Sigmoid colon (tissue), 7 donors: ENCODE measurements around the gene SPAG5. TPM values are rescaled to one million over a fixed set of nuclear protein-coding genes. Genes with fewer than 3 reads are reported as not detected.

Source experiments
- DNase-seq: peaks from one replicate; pipeline ENCODE4 v3.0.0-alpha.2; 2019
- H3K27ac ChIP-seq, 4 donors: fragments of 200-600 bp; sonication (generic); one replicate each; pipeline ENCODE4 v1.5.1; 2016 to 2019; ENCODE audit warnings: mild to moderate bottlenecking in 1 of 4
- H3K27me3 ChIP-seq, 3 donors: fragments of 200-600 bp; sonication (generic); one replicate each; pipeline ENCODE4 v1.5.1; 2019; ENCODE audit warnings: mild to moderate bottlenecking in 1 of 3
- H3K36me3 ChIP-seq, 4 donors: fragments of 200-600 bp; sonication (generic); one replicate each; pipeline ENCODE4 v1.5.1; 2016 to 2019
- H3K4me1 ChIP-seq, 4 donors: fragments of 200-600 bp; sonication (generic); one replicate each; pipeline ENCODE4 v1.5.1; 2017 to 2019
- H3K4me3 ChIP-seq, 4 donors: fragments of 200-600 bp; sonication (generic); one replicate each; pipeline ENCODE4 v1.5.1; 2017 to 2019; ENCODE audit warnings: mild to moderate bottlenecking in 2 of 4, moderate library complexity in 1 of 4
- H3K9me3 ChIP-seq, 4 donors: fragments of 200-600 bp in 3 of 4; sonication (generic) in 3 of 4; one replicate each; pipeline versions ENCODE4 v1.5.1 to v1.6.1; 2013 to 2019
- CTCF ChIP-seq, 4 experiments: fragments of 450-650 bp in 3 of 4; fragments of 200-600 bp in 1 of 4; IDR thresholded peaks; one replicate each; pipeline ENCODE4 v1.5.1; 2016 to 2019; ENCODE audit warnings: antibody characterized with exemption in 4 of 4, mild to moderate bottlenecking in 3 of 4, moderate library complexity in 2 of 4
- EP300 ChIP-seq, 4 donors: sonication (generic); formaldehyde crosslinking; IDR thresholded peaks; one replicate each; pipeline ENCODE4 v1.6.1; 2017; ENCODE audit warnings: antibody characterized with exemption in 4 of 4
- POLR2A ChIP-seq, 2 donors: fragments of 450-650 bp; IDR thresholded peaks; one replicate each; pipeline ENCODE4 v1.6.1; 2016; ENCODE audit warnings: antibody characterized with exemption in 2 of 2, mild to moderate bottlenecking in 2 of 2, moderate library complexity in 2 of 2
- POLR2AphosphoS5 ChIP-seq, 4 donors: sonication (generic); formaldehyde crosslinking; IDR thresholded peaks; one replicate each; pipeline ENCODE4 v1.6.1; 2017; ENCODE audit warnings: antibody characterized with exemption in 4 of 4
- WGBS, 2 donors: extraction: QIAGEN DNeasy Blood & Tissue Kit; methylation state at CpG; one replicate each; pipeline ENCODE4 v1.1.7; 2013; 5-methylcytosine and 5-hydroxymethylcytosine counted together
- intact Hi-C: fragments of 100-400 bp; cut with DNase I; formaldehyde crosslinking; loops from one replicate; pipeline ENCODE4 v1.15.1; 2023
- polyA plus RNA-seq, 3 donors: library from polyadenylated mRNA; stranded (reverse); fragments of 200-250 nt; gene quantifications; one replicate each; pipeline ENCODE4 v1.2.3, GENCODE V29; 2013
- total RNA-seq, 4 donors: library from RNA; depleted of rRNA; stranded (reverse); fragments of >200 nt; gene quantifications; one replicate each; pipeline ENCODE4 v1.1.0, GENCODE V29; 2016
- donor health status: healthy with polysubstance abuse.
- donor health status: Bipolar disorder and iron deficiency.
- donor health status: healthy.

SPAG5 gene
- total and polyA plus RNA-seq, 7 donors = 0.33 to 35.2 (median 3.9) TPM

GRCh38 chr17:28634206-28634865, 35.5 kb upstream of the SPAG5 start:
- 91 to 93% methylated on average over 14 of the region's 14 CpGs for WGBS, 2 donors
- H3K27ac ChIP-seq = no peak overlapping the region
- intact Hi-C loops = no loop called here
- no peak overlapping the region for H3K4me3 ChIP-seq
- H3K36me3 ChIP-seq = peaks cover 41 to 100% (median 86%) of the 10 kb centered on the region in 4 donors
- H3K4me1 ChIP-seq = no peaks in the 10 kb centered on the region
- H3K27me3 ChIP-seq = no peaks in the 10 kb centered on the region
- DNase-seq = no peak
- H3K9me3 ChIP-seq = no peaks in the 10 kb centered on the region
- TF ChIP-seq EP300 (IDR thresholded peaks at IDR 0.05) (no peak), POLR2A (IDR thresholded peaks at IDR 0.05) (no peak), CTCF (IDR thresholded peaks at IDR 0.05) (no peak), POLR2AphosphoS5 (IDR thresholded peaks at IDR 0.05) (no peak)

GRCh38 chr17:28626818-28627217, 28.0 kb upstream of the SPAG5 start:
- 93 to 95% methylated on average over 4 of the region's 4 CpGs for WGBS, 2 donors
- peaks cover 22 to 97% (median 47%) of the 10 kb centered on the region in 4 donors for H3K36me3 ChIP-seq
- intact Hi-C loops = no loop called here
- TF ChIP-seq POLR2A (IDR thresholded peaks at IDR 0.05) (no peak), CTCF (IDR thresholded peaks at IDR 0.05) (no peak), POLR2AphosphoS5 (IDR thresholded peaks at IDR 0.05) (no peak)
- no peak overlapping the region for H3K27ac ChIP-seq
- H3K4me3 ChIP-seq = no peak overlapping the region
- no peaks in the 10 kb centered on the region for H3K4me1 ChIP-seq
- no peaks in the 10 kb centered on the region for H3K9me3 ChIP-seq
- DNase-seq = no peak
- no peaks in the 10 kb centered on the region for H3K27me3 ChIP-seq

- H3K9me3 ChIP-seq = no peaks in the 10 kb centered on the region
- peaks cover 25 to 97% (median 50%) of the 10 kb centered on the region in 4 donors for H3K36me3 ChIP-seq
- H3K4me3 ChIP-seq = no peak overlapping the region
- H3K4me1 ChIP-seq = no peaks in the 10 kb centered on the region
- 90 to 92% methylated on average over 2 of the region's 2 CpGs for WGBS, 2 donors
- TF ChIP-seq POLR2A (IDR thresholded peaks at IDR 0.05) = no peak
- no peak for TF ChIP-seq POLR2AphosphoS5 (IDR thresholded peaks at IDR 0.05)
- TF ChIP-seq EP300 (IDR thresholded peaks at IDR 0.05) = no peak
- TF ChIP-seq CTCF (IDR thresholded peaks at IDR 0.05) = no peak
- intact Hi-C loops = no loop called here
- no peak overlapping the region for H3K27ac ChIP-seq
- H3K27me3 ChIP-seq = no peaks in the 10 kb centered on the region
- DNase-seq = no peak
Measured at GRCh38 chr17:28624148-28624547, 25.3 kb upstream of the SPAG5 start.

GRCh38 chr17:28623696-28624095, 24.9 kb upstream of the SPAG5 start:
- Histone ChIP-seq H3K36me3 (peaks cover 29 to 97% (median 54%) of the 10 kb centered on the region in 4 donors), H3K4me3 (no peak overlapping the region), H3K9me3 (no peaks in the 10 kb centered on the region), H3K27me3 (no peaks in the 10 kb centered on the region), H3K27ac (no peak overlapping the region), H3K4me1 (no peaks in the 10 kb centered on the region)
- no peak for TF ChIP-seq POLR2AphosphoS5 (IDR thresholded peaks at IDR 0.05)
- TF ChIP-seq CTCF (IDR thresholded peaks at IDR 0.05) = no peak
- no peak for TF ChIP-seq EP300 (IDR thresholded peaks at IDR 0.05)
- no peak for TF ChIP-seq POLR2A (IDR thresholded peaks at IDR 0.05)
- intact Hi-C loops = no loop called here
- WGBS, 2 donors = 90 to 94% methylated on average over 4 of the region's 4 CpGs
- DNase-seq = no peak

GRCh38 chr17:28622186-28622585, 23.4 kb upstream of the SPAG5 start:
- H3K27ac ChIP-seq = no peak overlapping the region
- H3K4me3 ChIP-seq = no peak overlapping the region
- WGBS, 2 donors = 93 to 94% methylated on average over 3 of the region's 3 CpGs
- no peaks in the 10 kb centered on the region for H3K9me3 ChIP-seq
- no peak for DNase-seq
- no peaks in the 10 kb centered on the region for H3K4me1 ChIP-seq
- H3K27me3 ChIP-seq = no peaks in the 10 kb centered on the region
- peaks cover 38 to 97% (median 60%) of the 10 kb centered on the region in 4 donors for H3K36me3 ChIP-seq
- no peak for TF ChIP-seq POLR2AphosphoS5 (IDR thresholded peaks at IDR 0.05)
- TF ChIP-seq POLR2A (IDR thresholded peaks at IDR 0.05) = no peak
- TF ChIP-seq CTCF (IDR thresholded peaks at IDR 0.05) = no peak
- no peak for TF ChIP-seq EP300 (IDR thresholded peaks at IDR 0.05)
- intact Hi-C loops = no loop called here
